ENCODE measurements around the gene YY1.

YY1 gene

GRCh38 chr14:100289916-100290606 lies 51.1 kb downstream of the YY1 start:
- no peaks in the 10 kb centered on the region for H3K27me3 ChIP-seq (replicated peaks; ENCODE audit: control insufficient read depth, insufficient read depth, low read length, poor library complexity, severe bottlenecking)
- H3K4me3 ChIP-seq (ENCODE audit: insufficient read depth, low read depth, low read length, poor library complexity, severe bottlenecking) = no peak overlapping the region
- no peak for DNase-seq
- no peaks in the 10 kb centered on the region for H3K9me3 ChIP-seq (ENCODE audit: control insufficient read depth, low read length)
- H3K36me3 ChIP-seq (ENCODE audit: control insufficient read depth, insufficient read depth, low read length) = no peaks in the 10 kb centered on the region
- H3K4me1 ChIP-seq (ENCODE audit: control insufficient read depth, insufficient read depth, low read length, poor library complexity, severe bottlenecking) = peaks cover 2% of the 10 kb centered on the region
- H3K27ac ChIP-seq (ENCODE audit: insufficient read depth, low read length, poor library complexity, severe bottlenecking) = no peak overlapping the region

- peaks cover 2% of the 10 kb centered on the region for H3K4me1 ChIP-seq (ENCODE audit: control insufficient read depth, insufficient read depth, low read length, poor library complexity, severe bottlenecking)
- DNase-seq = no peak
- H3K4me3 ChIP-seq (ENCODE audit: insufficient read depth, low read depth, low read length, poor library complexity, severe bottlenecking) = no peak overlapping the region
- no peaks in the 10 kb centered on the region for H3K9me3 ChIP-seq (ENCODE audit: control insufficient read depth, low read length)
- no peaks in the 10 kb centered on the region for H3K27me3 ChIP-seq (replicated peaks; ENCODE audit: control insufficient read depth, insufficient read depth, low read length, poor library complexity, severe bottlenecking)
- H3K27ac ChIP-seq (ENCODE audit: insufficient read depth, low read length, poor library complexity, severe bottlenecking) = no peak overlapping the region
- H3K36me3 ChIP-seq (ENCODE audit: control insufficient read depth, insufficient read depth, low read length) = no peaks in the 10 kb centered on the region
These were observed 51.8 kb downstream of the YY1 start for GRCh38 chr14:100290607-100291304.

GRCh38 chr14:100291305-100292075 lies 52.5 kb downstream of the YY1 start:
- Histone ChIP-seq H3K27ac (ENCODE audit: insufficient read depth, low read length, poor library complexity, severe bottlenecking) (no peak overlapping the region), H3K36me3 (ENCODE audit: control insufficient read depth, insufficient read depth, low read length) (no peaks in the 10 kb centered on the region), H3K4me1 (ENCODE audit: control insufficient read depth, insufficient read depth, low read length, poor library complexity, severe bottlenecking) (no peaks in the 10 kb centered on the region), H3K4me3 (ENCODE audit: insufficient read depth, low read depth, low read length, poor library complexity, severe bottlenecking) (no peak overlapping the region), H3K9me3 (ENCODE audit: control insufficient read depth, low read length) (no peaks in the 10 kb centered on the region), H3K27me3 (replicated peaks; ENCODE audit: control insufficient read depth, insufficient read depth, low read length, poor library complexity, severe bottlenecking) (no peaks in the 10 kb centered on the region)
- no peak for DNase-seq

- H3K4me3 ChIP-seq (ENCODE audit: insufficient read depth, low read depth, low read length, poor library complexity, severe bottlenecking) = no peak overlapping the region
- no peaks in the 10 kb centered on the region for H3K4me1 ChIP-seq (ENCODE audit: control insufficient read depth, insufficient read depth, low read length, poor library complexity, severe bottlenecking)
- DNase-seq = no peak
These were observed 53.4 kb downstream of the YY1 start for GRCh38 chr14:100292301-100292775.

GRCh38 chr14:100292776-100293461 lies 54.0 kb downstream of the YY1 start:
- DNase-seq = no peak
- H3K4me1 ChIP-seq (ENCODE audit: control insufficient read depth, insufficient read depth, low read length, poor library complexity, severe bottlenecking) = no peaks in the 10 kb centered on the region
- no peak overlapping the region for H3K4me3 ChIP-seq (ENCODE audit: insufficient read depth, low read depth, low read length, poor library complexity, severe bottlenecking)
- no peaks in the 10 kb centered on the region for H3K27me3 ChIP-seq (replicated peaks; ENCODE audit: control insufficient read depth, insufficient read depth, low read length, poor library complexity, severe bottlenecking)
- no peaks in the 10 kb centered on the region for H3K9me3 ChIP-seq (ENCODE audit: control insufficient read depth, low read length)
- H3K36me3 ChIP-seq (ENCODE audit: control insufficient read depth, insufficient read depth, low read length) = no peaks in the 10 kb centered on the region
- H3K27ac ChIP-seq (ENCODE audit: insufficient read depth, low read length, poor library complexity, severe bottlenecking) = no peak overlapping the region

More at GRCh38 chr14:100292301-100292775, 53.4 kb downstream of the YY1 start:
- no peaks in the 10 kb centered on the region for H3K27me3 ChIP-seq (replicated peaks; ENCODE audit: control insufficient read depth, insufficient read depth, low read length, poor library complexity, severe bottlenecking)
- no peak overlapping the region for H3K27ac ChIP-seq (ENCODE audit: insufficient read depth, low read length, poor library complexity, severe bottlenecking)
- H3K9me3 ChIP-seq (ENCODE audit: control insufficient read depth, low read length) = no peaks in the 10 kb centered on the region
- H3K36me3 ChIP-seq (ENCODE audit: control insufficient read depth, insufficient read depth, low read length) = no peaks in the 10 kb centered on the region

GRCh38 chr14:100293497-100294212 lies 54.7 kb downstream of the YY1 start:
- H3K36me3 ChIP-seq (ENCODE audit: control insufficient read depth, insufficient read depth, low read length) = no peaks in the 10 kb centered on the region
- DNase-seq = no peak
- no peaks in the 10 kb centered on the region for H3K4me1 ChIP-seq (ENCODE audit: control insufficient read depth, insufficient read depth, low read length, poor library complexity, severe bottlenecking)

GRCh38 chr14:100294213-100294962 lies 55.4 kb downstream of the YY1 start:
- no peak for DNase-seq
- Histone ChIP-seq H3K36me3 (ENCODE audit: control insufficient read depth, insufficient read depth, low read length) (no peaks in the 10 kb centered on the region), H3K27me3 (replicated peaks; ENCODE audit: control insufficient read depth, insufficient read depth, low read length, poor library complexity, severe bottlenecking) (no peaks in the 10 kb centered on the region), H3K4me1 (ENCODE audit: control insufficient read depth, insufficient read depth, low read length, poor library complexity, severe bottlenecking) (no peaks in the 10 kb centered on the region), H3K27ac (ENCODE audit: insufficient read depth, low read length, poor library complexity, severe bottlenecking) (no peak overlapping the region), H3K9me3 (ENCODE audit: control insufficient read depth, low read length) (no peaks in the 10 kb centered on the region), H3K4me3 (ENCODE audit: insufficient read depth, low read depth, low read length, poor library complexity, severe bottlenecking) (no peak overlapping the region)

More at GRCh38 chr14:100293497-100294212, 54.7 kb downstream of the YY1 start:
- H3K27ac ChIP-seq (ENCODE audit: insufficient read depth, low read length, poor library complexity, severe bottlenecking) = no peak overlapping the region
- no peaks in the 10 kb centered on the region for H3K27me3 ChIP-seq (replicated peaks; ENCODE audit: control insufficient read depth, insufficient read depth, low read length, poor library complexity, severe bottlenecking)
- H3K4me3 ChIP-seq (ENCODE audit: insufficient read depth, low read depth, low read length, poor library complexity, severe bottlenecking) = no peak overlapping the region
- no peaks in the 10 kb centered on the region for H3K9me3 ChIP-seq (ENCODE audit: control insufficient read depth, low read length)

GRCh38 chr14:100294963-100295330 lies 56.0 kb downstream of the YY1 start:
- Histone ChIP-seq H3K27ac (ENCODE audit: insufficient read depth, low read length, poor library complexity, severe bottlenecking) (no peak overlapping the region), H3K4me1 (ENCODE audit: control insufficient read depth, insufficient read depth, low read length, poor library complexity, severe bottlenecking) (no peaks in the 10 kb centered on the region), H3K27me3 (replicated peaks; ENCODE audit: control insufficient read depth, insufficient read depth, low read length, poor library complexity, severe bottlenecking) (no peaks in the 10 kb centered on the region), H3K36me3 (ENCODE audit: control insufficient read depth, insufficient read depth, low read length) (no peaks in the 10 kb centered on the region), H3K4me3 (ENCODE audit: insufficient read depth, low read depth, low read length, poor library complexity, severe bottlenecking) (no peak overlapping the region), H3K9me3 (ENCODE audit: control insufficient read depth, low read length) (no peaks in the 10 kb centered on the region)
- no peak for DNase-seq
